Astrocyte (in vitro differentiated cells and primary cell): ENCODE data around the gene GDF7. TPM values are rescaled to one million over a fixed set of nuclear protein-coding genes. Genes with fewer than 3 reads are reported as not detected.
A peak's percentile ranks its signal among the peaks of the same experiment; 100 is the strongest.

Experiments
- DNase-seq: peaks from one replicate; pipeline ENCODE4 v3.0.0-alpha.2; 2010; ENCODE audit warnings: low read depth
- FAIRE-seq: peaks from 2 replicates; lab custom pipeline; 2011; peaks lifted over from hg19 to GRCh38; lab: Jason Lieb, UNC
- H2AFZ ChIP-seq: 2 replicates; pipeline ENCODE4 v1.6.0; 2012; ENCODE audit warnings: low read depth, low read length, inconsistent platforms
- H3K27ac ChIP-seq: 2 replicates; pipeline ENCODE4 v1.5.1; 2011; ENCODE audit warnings: low read depth, low read length, inconsistent platforms
- H3K27me3 ChIP-seq: 2 replicates; pipeline ENCODE4 v1.6.0; 2011; ENCODE audit warnings: low read length, inconsistent platforms; ENCODE audit not compliant: insufficient read depth
- H3K36me3 ChIP-seq: 2 replicates; pipeline ENCODE4 v1.5.1; 2011; ENCODE audit warnings: low read length, inconsistent platforms; ENCODE audit not compliant: insufficient read depth
- H3K4me1 ChIP-seq: 2 replicates; pipeline ENCODE4 v1.5.1; 2011; ENCODE audit warnings: low read length, inconsistent platforms; ENCODE audit not compliant: insufficient read depth
- H3K4me2 ChIP-seq: 2 replicates; pipeline ENCODE4 v1.6.0; 2012; ENCODE audit warnings: low read length, inconsistent platforms
- H3K4me3 ChIP-seq: 2 replicates; pipeline ENCODE4 v1.5.1; 2011; ENCODE audit warnings: low read depth, mild to moderate bottlenecking, low read length, inconsistent platforms; ENCODE audit not compliant: insufficient read depth
- H3K79me2 ChIP-seq: 2 replicates; pipeline ENCODE4 v1.6.0; 2012; ENCODE audit warnings: mild to moderate bottlenecking, low read length, inconsistent platforms; ENCODE audit not compliant: insufficient read depth
- H3K9ac ChIP-seq: 2 replicates; pipeline ENCODE4 v1.6.0; 2012; ENCODE audit warnings: mild to moderate bottlenecking, low read length, inconsistent platforms
- H3K9me3 ChIP-seq: 2 replicates; pipeline ENCODE4 v1.5.1; 2012; ENCODE audit warnings: low read depth, mild to moderate bottlenecking, low read length, inconsistent platforms; ENCODE audit not compliant: insufficient read depth
- H4K20me1 ChIP-seq: 2 replicates; pipeline ENCODE4 v1.6.0; 2012; ENCODE audit warnings: low read length, inconsistent platforms; ENCODE audit not compliant: insufficient read depth
- H3K27ac Mint-ChIP-seq: one replicate; pipeline ENCODE4 v1.8.0; 2021; ENCODE audit warnings: mild to moderate bottlenecking, mixed read lengths; ENCODE audit not compliant: unreplicated experiment
- H3K27me3 Mint-ChIP-seq: one replicate; pipeline ENCODE4 v1.8.0; 2021; ENCODE audit warnings: low read depth, mixed read lengths; ENCODE audit not compliant: unreplicated experiment
- H3K36me3 Mint-ChIP-seq: one replicate; pipeline ENCODE4 v1.8.0; 2021; ENCODE audit warnings: low read depth, mixed read lengths; ENCODE audit not compliant: unreplicated experiment
- H3K4me1 Mint-ChIP-seq: one replicate; pipeline ENCODE4 v1.8.0; 2021; ENCODE audit warnings: low read depth, mixed read lengths; ENCODE audit not compliant: unreplicated experiment
- H3K4me3 Mint-ChIP-seq: one replicate; pipeline ENCODE4 v1.8.0; 2021; ENCODE audit warnings: mild to moderate bottlenecking, moderate library complexity, mixed read lengths; ENCODE audit not compliant: unreplicated experiment
- H3K9me3 Mint-ChIP-seq: one replicate; pipeline ENCODE4 v1.8.0; 2021; ENCODE audit warnings: mild to moderate bottlenecking, mixed read lengths; ENCODE audit not compliant: unreplicated experiment
- EZH2 ChIP-seq: IDR thresholded peaks from 2 replicates; pipeline ENCODE4 v1.6.1; 2012; ENCODE audit warnings: mild to moderate bottlenecking, low read length, inconsistent platforms; ENCODE audit not compliant: insufficient read depth
- total RNA-seq: library from RNA; stranded (reverse); gene quantifications from 2 replicates; pipeline ENCODE4 v1.2.1, GENCODE V29; 2021
- TF ChIP-seq, protein P1 (sequence below): IDR thresholded peaks from 2 replicates; pipeline ENCODE4 v1.5.1; 2011; ENCODE audit warnings: low read depth, mild to moderate bottlenecking, inconsistent platforms, low read length, moderate library complexity; ENCODE audit not compliant: insufficient read depth

GDF7 gene
- total RNA-seq, 1 donor from 2014 or later = 1.9 TPM

DNA sequence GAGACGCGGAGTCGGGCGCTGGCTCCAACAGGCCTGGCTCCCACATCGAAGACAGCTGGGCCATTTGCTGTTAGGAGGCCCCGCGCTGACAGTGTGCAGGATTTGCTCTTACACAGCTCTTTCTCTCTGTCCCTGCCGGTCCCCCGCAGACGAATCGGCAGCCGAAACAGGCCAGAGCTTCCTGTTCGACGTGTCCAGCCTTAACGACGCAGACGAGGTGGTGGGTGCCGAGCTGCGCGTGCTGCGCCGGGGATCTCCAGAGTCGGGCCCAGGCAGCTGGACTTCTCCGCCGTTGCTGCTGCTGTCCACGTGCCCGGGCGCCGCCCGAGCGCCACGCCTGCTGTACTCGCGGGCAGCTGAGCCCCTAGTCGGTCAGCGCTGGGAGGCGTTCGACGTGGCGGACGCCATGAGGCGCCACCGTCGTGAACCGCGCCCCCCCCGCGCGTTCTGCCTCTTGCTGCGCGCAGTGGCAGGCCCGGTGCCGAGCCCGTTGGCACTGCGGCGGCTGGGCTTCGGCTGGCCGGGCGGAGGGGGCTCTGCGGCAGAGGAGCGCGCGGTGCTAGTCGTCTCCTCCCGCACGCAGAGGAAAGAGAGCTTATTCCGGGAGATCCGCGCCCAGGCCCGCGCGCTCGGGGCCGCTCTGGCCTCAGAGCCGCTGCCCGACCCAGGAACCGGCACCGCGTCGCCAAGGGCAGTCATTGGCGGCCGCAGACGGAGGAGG is 3.5 kb downstream of the GDF7 start:
- Histone ChIP-seq H4K20me1 (peaks cover 10% of the 10 kb centered on the region), H3K27me3 (peaks cover 78% of the 10 kb centered on the region), H3K9ac (no peak overlapping the region), H3K36me3 (no peaks in the 10 kb centered on the region), H2AFZ (peak overlapping the region; percentile 52), H3K27ac (no peak overlapping the region), H3K79me2 (no peaks in the 10 kb centered on the region), H3K4me2 (peak overlapping the region; percentile 19), H3K4me3 (no peak overlapping the region), H3K9me3 (no peaks in the 10 kb centered on the region), H3K4me1 (peaks cover 13% of the 10 kb centered on the region)
- FAIRE-seq = no peak
- TF ChIP-seq EZH2 = peak; percentile 94
- TF ChIP-seq, protein P1, sequence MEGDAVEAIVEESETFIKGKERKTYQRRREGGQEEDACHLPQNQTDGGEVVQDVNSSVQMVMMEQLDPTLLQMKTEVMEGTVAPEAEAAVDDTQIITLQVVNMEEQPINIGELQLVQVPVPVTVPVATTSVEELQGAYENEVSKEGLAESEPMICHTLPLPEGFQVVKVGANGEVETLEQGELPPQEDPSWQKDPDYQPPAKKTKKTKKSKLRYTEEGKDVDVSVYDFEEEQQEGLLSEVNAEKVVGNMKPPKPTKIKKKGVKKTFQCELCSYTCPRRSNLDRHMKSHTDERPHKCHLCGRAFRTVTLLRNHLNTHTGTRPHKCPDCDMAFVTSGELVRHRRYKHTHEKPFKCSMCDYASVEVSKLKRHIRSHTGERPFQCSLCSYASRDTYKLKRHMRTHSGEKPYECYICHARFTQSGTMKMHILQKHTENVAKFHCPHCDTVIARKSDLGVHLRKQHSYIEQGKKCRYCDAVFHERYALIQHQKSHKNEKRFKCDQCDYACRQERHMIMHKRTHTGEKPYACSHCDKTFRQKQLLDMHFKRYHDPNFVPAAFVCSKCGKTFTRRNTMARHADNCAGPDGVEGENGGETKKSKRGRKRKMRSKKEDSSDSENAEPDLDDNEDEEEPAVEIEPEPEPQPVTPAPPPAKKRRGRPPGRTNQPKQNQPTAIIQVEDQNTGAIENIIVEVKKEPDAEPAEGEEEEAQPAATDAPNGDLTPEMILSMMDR = no peak
- H3K27me3 Mint-ChIP-seq = peaks cover 58% of the 10 kb centered on the region
- no peak for DNase-seq
- H3K4me1 Mint-ChIP-seq = peaks cover 4% of the 10 kb centered on the region
- H3K36me3 Mint-ChIP-seq = no peaks in the 10 kb centered on the region
- H3K27ac Mint-ChIP-seq = no peak overlapping the region
- peaks cover 4% of the 10 kb centered on the region for H3K9me3 Mint-ChIP-seq
- no peak overlapping the region for H3K4me3 Mint-ChIP-seq

DNA sequence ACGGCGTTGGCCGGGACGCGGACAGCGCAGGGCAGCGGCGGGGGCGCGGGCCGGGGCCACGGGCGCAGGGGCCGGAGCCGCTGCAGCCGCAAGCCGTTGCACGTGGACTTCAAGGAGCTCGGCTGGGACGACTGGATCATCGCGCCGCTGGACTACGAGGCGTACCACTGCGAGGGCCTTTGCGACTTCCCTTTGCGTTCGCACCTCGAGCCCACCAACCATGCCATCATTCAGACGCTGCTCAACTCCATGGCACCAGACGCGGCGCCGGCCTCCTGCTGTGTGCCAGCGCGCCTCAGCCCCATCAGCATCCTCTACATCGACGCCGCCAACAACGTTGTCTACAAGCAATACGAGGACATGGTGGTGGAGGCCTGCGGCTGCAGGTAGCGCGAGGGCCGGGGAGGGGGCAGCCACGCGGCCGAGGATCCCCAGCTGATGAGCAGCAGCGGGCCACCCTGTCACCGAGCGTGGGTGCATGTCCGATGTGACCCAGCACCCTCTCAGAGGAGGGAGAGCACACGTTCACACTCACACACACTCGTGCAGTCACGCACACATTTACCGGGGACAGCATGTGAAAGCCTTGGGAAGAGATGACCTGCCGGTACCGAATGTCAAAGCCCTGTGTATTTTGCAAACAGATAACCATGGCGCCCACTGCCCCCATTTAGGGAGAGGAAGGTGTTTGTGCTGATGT is 4.2 kb downstream of the GDF7 start:
- Histone ChIP-seq H3K36me3 (no peaks in the 10 kb centered on the region), H3K79me2 (no peaks in the 10 kb centered on the region), H3K4me2 (peak overlapping the region; percentile 19), H3K4me1 (peaks cover 10% of the 10 kb centered on the region), H3K9me3 (no peaks in the 10 kb centered on the region), H2AFZ (peak overlapping the region; percentile 52), H4K20me1 (peaks cover 10% of the 10 kb centered on the region), H3K27ac (no peak overlapping the region), H3K27me3 (peaks cover 71% of the 10 kb centered on the region), H3K9ac (no peak overlapping the region), H3K4me3 (no peak overlapping the region)
- peaks cover 52% of the 10 kb centered on the region for H3K27me3 Mint-ChIP-seq
- H3K9me3 Mint-ChIP-seq = peaks cover 4% of the 10 kb centered on the region
- H3K36me3 Mint-ChIP-seq = no peaks in the 10 kb centered on the region
- no peak overlapping the region for H3K27ac Mint-ChIP-seq
- peaks cover 4% of the 10 kb centered on the region for H3K4me1 Mint-ChIP-seq
- DNase-seq (no peak), FAIRE-seq (no peak)
- no peak overlapping the region for H3K4me3 Mint-ChIP-seq
- TF ChIP-seq, protein P1 = no peak
- TF ChIP-seq EZH2 = peak; percentile 18

DNA sequence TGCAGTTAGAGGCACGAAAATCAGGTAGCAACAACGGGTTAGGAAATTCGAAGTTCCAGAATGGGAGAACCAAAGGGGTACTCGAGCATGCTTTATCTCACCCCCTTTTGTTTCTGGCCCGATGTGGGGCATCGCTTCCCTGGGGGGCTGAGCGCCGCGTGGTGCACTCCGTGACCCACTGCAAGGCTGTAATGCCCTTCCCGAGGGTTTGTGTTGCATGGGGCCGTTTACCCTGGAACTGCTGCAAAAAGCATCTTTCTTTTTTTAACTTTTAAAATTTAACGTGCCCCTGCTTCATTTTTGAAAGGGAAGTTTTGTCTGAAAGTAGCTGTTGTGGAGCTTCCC is 4.8 kb downstream of the GDF7 start:
- Histone ChIP-seq H3K36me3 (no peaks in the 10 kb centered on the region), H2AFZ (no peak overlapping the region), H3K4me3 (no peak overlapping the region), H3K4me1 (peaks cover 10% of the 10 kb centered on the region), H3K27ac (no peak overlapping the region), H3K4me2 (no peak overlapping the region), H4K20me1 (peaks cover 10% of the 10 kb centered on the region), H3K79me2 (no peaks in the 10 kb centered on the region), H3K9ac (no peak overlapping the region), H3K27me3 (peaks cover 66% of the 10 kb centered on the region), H3K9me3 (no peaks in the 10 kb centered on the region)
- DNase-seq = no peak
- TF ChIP-seq, protein P1 = no peak
- TF ChIP-seq EZH2 = no peak
- Mint-ChIP-seq H3K4me3 (no peak overlapping the region), H3K36me3 (no peaks in the 10 kb centered on the region), H3K9me3 (peaks cover 4% of the 10 kb centered on the region), H3K27me3 (peaks cover 50% of the 10 kb centered on the region), H3K4me1 (peaks cover 4% of the 10 kb centered on the region), H3K27ac (no peak overlapping the region)
- no peak for FAIRE-seq
